ENCODE results near the gene AHCYL1. TPM values are rescaled to one million over a fixed set of nuclear protein-coding genes. Genes with fewer than 3 reads are reported as not detected.

The AHCYL1 gene
- total and polyA plus RNA-seq, 2 donors (not counting 1 experiment from before 2014, with no cell fraction given) = 24.3 to 51.4 TPM

GRCh38 chr1:109944541-109944940 lies 40.0 kb upstream of the AHCYL1 start:
- DNase-seq (no peak), ATAC-seq (ENCODE audit: low read depth) (no peak)
- POLR2A ChIA-PET = interaction anchor here (0.5 kb wide), 1 partner anchor 460 kb away, joined by 3 read pairs; no protein-coding TSS in a partner anchor
- no peaks in the 10 kb centered on the region for H3K9me3 Mint-ChIP-seq (ENCODE audit: insufficient read depth)
- no peak overlapping the region for H3K4me3 ChIP-seq (ENCODE audit: control extremely low read depth in 1 of 5, extremely low read depth in 1 of 5, insufficient read depth in 1 of 5, low read depth in 2 of 5, low read length in 4 of 5)
- CTCF ChIA-PET = interaction anchor here (1.4 kb wide), 1 partner anchor 168 kb away, joined by 4 read pairs; no protein-coding TSS in a partner anchor
- no peaks in the 10 kb centered on the region for H3K4me1 Mint-ChIP-seq
- no peaks in the 10 kb centered on the region for H3K79me2 ChIP-seq (ENCODE audit: control insufficient read depth, insufficient read depth, low read length)
- H3K27me3 ChIP-seq (replicated peaks in 1 of 4; ENCODE audit: control extremely low read depth in 1 of 4, control insufficient read depth in 3 of 4, insufficient read depth in 4 of 4, low read length in 3 of 4) = no peaks in the 10 kb centered on the region
- WGBS (ENCODE audit: insufficient coverage) = 78% methylated on average over 1 of the region's 2 CpGs
- H3K27ac Mint-ChIP-seq = no peak overlapping the region
- no peak overlapping the region for H3K4me3 Mint-ChIP-seq
- no peak overlapping the region for H3K9ac ChIP-seq (ENCODE audit: low read length)
- intact Hi-C loops (cut with micrococcal nuclease) = no loop called here
- H2AFZ ChIP-seq (ENCODE audit: insufficient read depth, low read depth, low read length, poor library complexity, severe bottlenecking) = no peak overlapping the region
- TF ChIP-seq CTCF (IDR thresholded peaks at IDR 0.05) (no peak), EZH2 (IDR thresholded peaks at IDR 0.05; ENCODE audit: borderline replicate concordance, insufficient read depth, low read depth, low read length, poor library complexity, severe bottlenecking) (no peak)
- no peak overlapping the region for H3K4me2 ChIP-seq (replicated peaks; ENCODE audit: low read depth, low read length, poor library complexity, severe bottlenecking)
- H3K9me3 ChIP-seq (ENCODE audit: control extremely low read depth in 1 of 3, control insufficient read depth in 2 of 3, insufficient read depth in 1 of 3, low read length in 2 of 3) = no peaks in the 10 kb centered on the region
- no peak overlapping the region for H3K27ac ChIP-seq (ENCODE audit: low read length in 2 of 2)
- no peaks in the 10 kb centered on the region for H4K20me1 ChIP-seq (ENCODE audit: control insufficient read depth, insufficient read depth, low read length, poor library complexity, severe bottlenecking)
- peaks cover 29% of the 10 kb centered on the region for H3K27me3 Mint-ChIP-seq
- H3K36me3 ChIP-seq (replicated peaks in 1 of 2; ENCODE audit: control extremely low read depth in 1 of 2, control insufficient read depth in 1 of 2, extremely low read depth in 1 of 2, insufficient read depth in 2 of 2, low read length in 1 of 2) = no peaks in the 10 kb centered on the region
- no peaks in the 10 kb centered on the region for H3K4me1 ChIP-seq (ENCODE audit: control insufficient read depth in 2 of 2, insufficient read depth in 2 of 2, low read length in 2 of 2)

GRCh38 chr1:109946511-109946910 lies 38.1 kb upstream of the AHCYL1 start:
- intact Hi-C loops (cut with micrococcal nuclease) = no loop called here
- H2AFZ ChIP-seq (ENCODE audit: insufficient read depth, low read depth, low read length, poor library complexity, severe bottlenecking) = no peak overlapping the region
- ChIA-PET CTCF (interaction anchor here (0.7 kb wide), 1 partner anchor 9 kb away, joined by 3 read pairs; no protein-coding TSS in a partner anchor), POLR2A (no interaction called here)
- no peaks in the 10 kb centered on the region for H3K4me1 Mint-ChIP-seq
- no peaks in the 10 kb centered on the region for H3K4me1 ChIP-seq (ENCODE audit: control insufficient read depth in 2 of 2, insufficient read depth in 2 of 2, low read length in 2 of 2)
- no peak overlapping the region for H3K4me2 ChIP-seq (replicated peaks; ENCODE audit: low read depth, low read length, poor library complexity, severe bottlenecking)
- no peak for ATAC-seq (ENCODE audit: low read depth)
- H3K9me3 ChIP-seq (ENCODE audit: control extremely low read depth in 1 of 3, control insufficient read depth in 2 of 3, insufficient read depth in 1 of 3, low read length in 2 of 3) = no peaks in the 10 kb centered on the region
- H3K27ac Mint-ChIP-seq = no peak overlapping the region
- no peaks in the 10 kb centered on the region for H4K20me1 ChIP-seq (ENCODE audit: control insufficient read depth, insufficient read depth, low read length, poor library complexity, severe bottlenecking)
- no peaks in the 10 kb centered on the region for H3K9me3 Mint-ChIP-seq (ENCODE audit: insufficient read depth)
- no peak overlapping the region for H3K9ac ChIP-seq (ENCODE audit: low read length)
- TF ChIP-seq CTCF (IDR thresholded peaks at IDR 0.05) = no peak
- no peak for TF ChIP-seq EZH2 (IDR thresholded peaks at IDR 0.05; ENCODE audit: borderline replicate concordance, insufficient read depth, low read depth, low read length, poor library complexity, severe bottlenecking)
- WGBS (ENCODE audit: insufficient coverage) = 78% methylated on average over 5 of the region's 6 CpGs
- no peak overlapping the region for H3K4me3 Mint-ChIP-seq
- H3K27me3 ChIP-seq (replicated peaks in 1 of 4; ENCODE audit: control extremely low read depth in 1 of 4, control insufficient read depth in 3 of 4, insufficient read depth in 4 of 4, low read length in 3 of 4) = no peaks in the 10 kb centered on the region
- DNase-seq = no peak
- H3K27ac ChIP-seq (ENCODE audit: low read length in 2 of 2) = no peak overlapping the region
- no peaks in the 10 kb centered on the region for H3K36me3 ChIP-seq (replicated peaks in 1 of 2; ENCODE audit: control extremely low read depth in 1 of 2, control insufficient read depth in 1 of 2, extremely low read depth in 1 of 2, insufficient read depth in 2 of 2, low read length in 1 of 2)
- no peaks in the 10 kb centered on the region for H3K79me2 ChIP-seq (ENCODE audit: control insufficient read depth, insufficient read depth, low read length)
- H3K4me3 ChIP-seq (ENCODE audit: control extremely low read depth in 1 of 5, extremely low read depth in 1 of 5, insufficient read depth in 1 of 5, low read depth in 2 of 5, low read length in 4 of 5) = no peak overlapping the region
- peaks cover 29% of the 10 kb centered on the region for H3K27me3 Mint-ChIP-seq

Data from B cell (primary cell).